Mucosa of descending colon (tissue), 3 donors: Measurements from ENCODE around the gene TRMT13. TPM values are rescaled to one million over a fixed set of nuclear protein-coding genes. Genes with fewer than 3 reads are reported as not detected.

ENCODE experiments used
- ATAC-seq: fragments of 200-7000 bp; cut with Tn5 transposase; one replicate; pipeline ENCODE4 v1.9.1; 2020; ENCODE audit warnings: mild to moderate bottlenecking, moderate library complexity
- DNase-seq, 3 donors: peaks; one replicate each; pipeline ENCODE4 v3.0.0-alpha.2; 2020
- H3K36me3 ChIP-seq: fragments of 200-600 bp; one replicate; pipeline ENCODE4 v1.8.0; 2021; ENCODE audit warnings: low read depth, mild to moderate bottlenecking
- H3K4me1 ChIP-seq: fragments of 200-600 bp; one replicate; pipeline ENCODE4 v1.8.0; 2021; ENCODE audit warnings: low read depth, mild to moderate bottlenecking
- H3K4me3 ChIP-seq: fragments of 200-600 bp; one replicate; pipeline ENCODE4 v1.8.0; 2021; ENCODE audit warnings: mild to moderate bottlenecking
- H3K9me3 ChIP-seq: fragments of 200-600 bp; one replicate; pipeline ENCODE4 v1.8.0; 2021; ENCODE audit warnings: mild to moderate bottlenecking
- CTCF ChIP-seq: fragments of 200-600 bp; IDR thresholded peaks from one replicate; pipeline ENCODE4 v1.8.0; 2022; ENCODE audit warnings: antibody characterized with exemption, mild to moderate bottlenecking
- intact Hi-C, 2 donors: fragments of 100-400 bp; cut with DNase I in 1 of 2; cut with micrococcal nuclease in 1 of 2; formaldehyde crosslinking; loops; one replicate each; pipeline versions ENCODE4 v1.11.0 to v1.11.1; 2022; cut with DNase I, micrococcal nuclease
- long read RNA-seq, 2 donors: library from polyadenylated mRNA; unstranded; transcript quantifications; one replicate each; pipeline ENCODE4 v2.0.0, GENCODE V29; 2019 to 2021
- total RNA-seq, 3 donors: library from RNA; stranded (reverse); fragmentation: NEBNext Ultra II Directional in 2 of 3; extraction: Animal tissue kit (Norgen Biotek cat#: 25700) in 2 of 3; gene quantifications; one replicate each; pipeline versions ENCODE4 v1.2.1 to v1.2.4, GENCODE V29; 2021 to 2023
- donor health status: DM: no; HTN: no; CAD: no; lungs with moderate emphysema.
- donor health status: DM: no; HTN: no; CAD: no.
- donor health status: DM: no; HTN: yes; CAD: no.

TRMT13 gene
- total RNA-seq, result 10 to 100 TPM; 10.9 to 19.4 (median 14.4) TPM
- long read RNA-seq, donor 1, transcript TRMT13-202 (11 exons, 3,129 nt), result major isoform, 5 of 13 reads
- long read RNA-seq, donor 1, partial matches to known transcripts, result 1 of 13 reads
- long read RNA-seq, donor 1, other reads (novel, unspliced or antisense), result 7 of 13 reads
- long read RNA-seq, donor 2, partial matches to known transcripts, result 0 of 3 reads
- long read RNA-seq, donor 2, other reads (novel, unspliced or antisense), result 3 of 3 reads

DNA sequence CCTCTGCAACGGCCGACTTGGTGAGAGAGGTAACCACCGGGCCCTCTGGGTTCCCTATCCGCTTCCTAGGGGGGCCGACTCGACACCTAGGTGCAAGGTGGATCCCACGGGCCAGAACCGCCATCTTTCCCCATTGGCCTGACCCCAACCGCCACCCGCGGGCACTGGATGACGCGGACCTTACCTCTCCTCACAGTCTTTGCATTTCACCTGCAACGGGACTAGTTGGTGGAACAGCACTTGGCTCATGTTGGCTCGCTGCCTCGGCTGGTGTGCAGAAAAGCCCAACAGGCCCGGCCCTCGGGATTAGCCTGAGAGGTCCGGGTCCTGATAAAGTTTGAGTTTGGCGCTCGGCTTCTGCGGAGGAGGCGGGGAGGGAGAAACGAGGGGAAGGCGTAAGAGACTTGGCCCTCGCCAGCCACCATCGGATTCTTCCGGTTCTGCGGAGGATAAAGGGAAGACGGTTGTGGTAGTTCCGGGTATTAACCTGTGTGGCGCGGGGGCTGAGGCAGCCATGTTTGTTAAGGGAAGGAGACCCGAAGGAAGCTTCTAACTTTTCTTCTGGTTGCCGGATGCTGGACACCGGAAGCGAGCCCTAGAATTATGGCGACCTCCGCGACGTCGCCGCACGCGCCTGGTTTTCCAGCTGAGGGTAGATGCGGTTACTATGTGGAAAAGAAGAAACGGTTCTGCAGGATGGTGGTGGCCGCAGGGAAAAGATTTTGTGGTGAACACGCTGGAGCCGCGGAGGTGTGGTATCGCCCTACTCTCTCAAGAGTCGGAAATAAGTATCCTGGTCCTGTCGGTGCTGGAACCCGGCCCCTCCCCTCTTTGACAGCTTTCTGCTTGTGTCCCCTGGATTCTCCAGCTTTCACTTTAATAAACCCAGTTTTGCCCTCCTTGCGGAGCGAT lies at the start of gene TRMT13, which contains the start of gene SASS6:
TSS of gene TRMT13 (plus strand) at position 598 of the 912 bp plus-strand sequence. CDS start at position 604, 6 bp downstream.
TSS of gene SASS6 (minus strand) at position 365 of the 912 bp plus-strand sequence. CDS start at position 249, 116 bp downstream.
- DNase-seq, result peak; percentile 95 to 98 (median 97)
- H3K4me3 ChIP-seq, result peak within 1 kb of the TSS; percentile 62
- no peak for TF ChIP-seq CTCF

DNA sequence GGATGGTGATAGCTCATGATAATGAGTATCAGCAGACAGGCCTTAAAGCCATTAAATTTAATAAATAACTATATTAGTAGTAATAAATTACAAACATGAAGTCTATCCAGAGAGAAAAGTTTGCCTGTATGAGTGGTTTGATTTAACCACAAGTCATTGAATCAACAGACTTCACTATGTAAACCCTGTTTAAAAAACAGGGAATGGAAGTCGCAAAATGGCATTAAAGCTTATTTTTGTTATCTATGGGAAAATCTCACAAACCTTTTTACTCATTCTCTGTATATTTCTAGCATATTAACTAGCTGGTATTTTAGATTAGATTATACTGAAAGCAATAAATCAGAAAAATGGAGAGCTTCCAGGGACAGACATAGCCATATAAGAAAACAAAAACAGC lies 45.6 kb upstream of the TRMT13 start:
- no peak for DNase-seq
- Histone ChIP-seq H3K9me3 (no peaks in the 10 kb centered on the region), H3K4me3 (no peak overlapping the region), H3K4me1 (no peaks in the 10 kb centered on the region), H3K36me3 (no peaks in the 10 kb centered on the region)
- no peak for TF ChIP-seq CTCF
- intact Hi-C loops, result no loop called here
- ATAC-seq, result no peak

More for the DNA sequence above, at the start of gene TRMT13, which contains the start of gene SASS6:
- ATAC-seq, result peak; percentile 100
- Histone ChIP-seq H3K4me1 (peaks cover 19% of the 10 kb centered on the region), H3K36me3 (no peaks in the 10 kb centered on the region), H3K9me3 (no peaks in the 10 kb centered on the region)
- intact Hi-C loops, result no loop called here

DNA sequence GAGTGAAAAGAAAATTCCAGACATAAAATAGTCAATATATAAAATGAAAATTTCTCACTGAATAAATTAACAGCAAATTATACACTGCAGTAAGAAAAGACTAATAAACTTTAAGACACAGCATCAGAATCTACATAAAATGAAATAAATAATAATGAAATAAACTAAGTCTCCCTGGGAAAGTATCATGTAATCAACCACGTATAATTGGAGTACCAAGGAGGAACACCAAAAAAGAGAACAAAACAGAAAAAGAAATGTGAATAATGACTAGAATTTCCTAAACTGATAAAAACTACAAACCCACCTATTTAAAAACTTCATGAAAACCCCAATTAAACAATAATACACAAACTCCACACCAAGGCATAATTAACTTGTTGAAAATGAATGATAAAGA lies 43.9 kb upstream of the TRMT13 start:
- ATAC-seq (no peak), DNase-seq (no peak)
- intact Hi-C loops, result no loop called here
- TF ChIP-seq CTCF, result no peak
- Histone ChIP-seq H3K4me1 (no peaks in the 10 kb centered on the region), H3K4me3 (no peak overlapping the region), H3K36me3 (no peaks in the 10 kb centered on the region), H3K9me3 (no peaks in the 10 kb centered on the region)

DNA sequence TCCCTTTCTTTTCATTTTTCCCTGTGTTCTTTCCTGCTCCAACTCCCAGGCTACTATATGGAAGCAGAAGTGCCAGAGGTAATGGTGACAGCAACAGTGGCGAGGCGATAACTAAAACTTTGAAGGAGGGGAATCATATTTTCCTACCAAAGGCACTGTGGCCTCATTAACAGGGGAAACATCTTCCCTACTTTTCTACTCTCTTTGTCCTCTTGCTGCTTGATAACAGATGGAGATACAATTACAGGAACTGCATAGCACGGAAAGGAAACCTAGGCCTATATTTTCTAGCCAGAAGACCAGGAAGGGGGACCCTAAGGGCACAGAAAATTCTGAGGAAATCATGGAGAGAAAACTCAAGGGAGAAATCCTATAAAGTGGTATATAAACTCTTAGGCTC lies 42.5 kb upstream of the TRMT13 start:
- no peak overlapping the region for H3K4me3 ChIP-seq
- no peaks in the 10 kb centered on the region for H3K9me3 ChIP-seq
- DNase-seq (no peak), ATAC-seq (no peak)
- TF ChIP-seq CTCF, result no peak
- no peaks in the 10 kb centered on the region for H3K4me1 ChIP-seq
- intact Hi-C loops, result no loop called here
- H3K36me3 ChIP-seq, result no peaks in the 10 kb centered on the region

GRCh38 chr1:100100202-100100601 lies 32.8 kb upstream of the TRMT13 start:
- H3K36me3 ChIP-seq, result no peaks in the 10 kb centered on the region
- ATAC-seq, result no peak
- no peak for DNase-seq
- no peaks in the 10 kb centered on the region for H3K4me1 ChIP-seq
- H3K9me3 ChIP-seq, result no peaks in the 10 kb centered on the region
- H3K4me3 ChIP-seq, result no peak overlapping the region
- intact Hi-C loops, result no loop called here
- TF ChIP-seq CTCF, result no peak
